ENCODE results near the gene CHFR.
"Not testable (repeated sequence)": the region's sequence is repeated elsewhere in the genome, so short reads cannot be mapped to it uniquely, and the experiment has no call there.

Gene CHFR

DNA sequence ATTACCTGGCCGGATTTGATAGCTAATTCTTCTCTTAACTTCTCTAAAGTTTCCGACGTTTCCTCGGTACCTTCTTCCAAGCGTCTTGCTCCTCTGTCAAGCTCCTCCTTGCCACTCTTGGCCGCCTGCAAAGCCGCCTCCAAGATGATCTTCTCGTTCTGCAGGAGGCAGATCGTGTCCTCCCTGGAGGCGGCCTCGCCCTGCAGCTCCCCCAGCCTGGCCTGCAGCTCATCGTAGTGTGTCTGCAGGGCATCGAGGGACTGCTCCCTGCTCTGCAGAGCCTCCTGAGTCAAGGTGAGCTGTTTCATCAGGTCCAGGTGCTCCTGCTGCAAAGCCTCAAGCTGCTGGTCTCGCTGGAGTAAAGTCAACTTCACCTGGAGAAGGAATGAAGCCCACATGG lies 91.6 kb downstream of the CHFR start:
- no peak overlapping the region for H3K27ac ChIP-seq
- H3K4me1 ChIP-seq: no peaks in the 10 kb centered on the region
- H3K9me3 ChIP-seq: no peaks in the 10 kb centered on the region
- no peaks in the 10 kb centered on the region for H3K27me3 ChIP-seq
- H3K36me3 ChIP-seq: peaks cover 69 to 94% (median 88%) of the 10 kb centered on the region in 3 donors
- DNase-seq: no peak
- intact Hi-C loops (cut with DNase I; ENCODE audit: low total_unique reads): no loop called here
- TF ChIP-seq, protein P1, sequence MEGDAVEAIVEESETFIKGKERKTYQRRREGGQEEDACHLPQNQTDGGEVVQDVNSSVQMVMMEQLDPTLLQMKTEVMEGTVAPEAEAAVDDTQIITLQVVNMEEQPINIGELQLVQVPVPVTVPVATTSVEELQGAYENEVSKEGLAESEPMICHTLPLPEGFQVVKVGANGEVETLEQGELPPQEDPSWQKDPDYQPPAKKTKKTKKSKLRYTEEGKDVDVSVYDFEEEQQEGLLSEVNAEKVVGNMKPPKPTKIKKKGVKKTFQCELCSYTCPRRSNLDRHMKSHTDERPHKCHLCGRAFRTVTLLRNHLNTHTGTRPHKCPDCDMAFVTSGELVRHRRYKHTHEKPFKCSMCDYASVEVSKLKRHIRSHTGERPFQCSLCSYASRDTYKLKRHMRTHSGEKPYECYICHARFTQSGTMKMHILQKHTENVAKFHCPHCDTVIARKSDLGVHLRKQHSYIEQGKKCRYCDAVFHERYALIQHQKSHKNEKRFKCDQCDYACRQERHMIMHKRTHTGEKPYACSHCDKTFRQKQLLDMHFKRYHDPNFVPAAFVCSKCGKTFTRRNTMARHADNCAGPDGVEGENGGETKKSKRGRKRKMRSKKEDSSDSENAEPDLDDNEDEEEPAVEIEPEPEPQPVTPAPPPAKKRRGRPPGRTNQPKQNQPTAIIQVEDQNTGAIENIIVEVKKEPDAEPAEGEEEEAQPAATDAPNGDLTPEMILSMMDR (IDR thresholded peaks at IDR 0.05): no peak
- H3K4me3 ChIP-seq: no peak overlapping the region

- H3K27me3 ChIP-seq; H3K4me1 ChIP-seq; H3K4me3 ChIP-seq; DNase-seq; intact Hi-C loops (cut with DNase I; ENCODE audit: low total_unique reads); H3K27ac ChIP-seq; H3K9me3 ChIP-seq: not testable (repeated sequence)
- H3K36me3 ChIP-seq: peaks cover 57 to 91% (median 84%) of the 10 kb centered on the region in 3 donors
Observed at GRCh38 chr12:132791940-132792339, 95.5 kb downstream of the CHFR start.

- Histone ChIP-seq H3K9me3 (no peaks in the 10 kb centered on the region), H3K27me3 (no peaks in the 10 kb centered on the region), H3K4me1 (no peaks in the 10 kb centered on the region), H3K27ac (no peak overlapping the region), H3K4me3 (no peak overlapping the region), H3K36me3 (peaks cover 56 to 91% (median 84%) of the 10 kb centered on the region in 3 donors)
- no peak for DNase-seq
- intact Hi-C loops (cut with DNase I; ENCODE audit: low total_unique reads): no loop called here
- TF ChIP-seq, protein P1 (IDR thresholded peaks at IDR 0.05): no peak
Observed at GRCh38 chr12:132789099-132789471, 98.3 kb downstream of the CHFR start.

GRCh38 chr12:132788375-132789098 lies 98.9 kb downstream of the CHFR start:
- H3K27ac ChIP-seq: no peak overlapping the region
- no peaks in the 10 kb centered on the region for H3K27me3 ChIP-seq
- TF ChIP-seq, protein P1 (IDR thresholded peaks at IDR 0.05): no peak
- no peak for DNase-seq
- no peak overlapping the region for H3K4me3 ChIP-seq
- intact Hi-C loops (cut with DNase I; ENCODE audit: low total_unique reads): no loop called here
- H3K9me3 ChIP-seq: no peaks in the 10 kb centered on the region
- no peaks in the 10 kb centered on the region for H3K4me1 ChIP-seq
- peaks cover 59 to 91% (median 82%) of the 10 kb centered on the region in 3 donors for H3K36me3 ChIP-seq

DNA sequence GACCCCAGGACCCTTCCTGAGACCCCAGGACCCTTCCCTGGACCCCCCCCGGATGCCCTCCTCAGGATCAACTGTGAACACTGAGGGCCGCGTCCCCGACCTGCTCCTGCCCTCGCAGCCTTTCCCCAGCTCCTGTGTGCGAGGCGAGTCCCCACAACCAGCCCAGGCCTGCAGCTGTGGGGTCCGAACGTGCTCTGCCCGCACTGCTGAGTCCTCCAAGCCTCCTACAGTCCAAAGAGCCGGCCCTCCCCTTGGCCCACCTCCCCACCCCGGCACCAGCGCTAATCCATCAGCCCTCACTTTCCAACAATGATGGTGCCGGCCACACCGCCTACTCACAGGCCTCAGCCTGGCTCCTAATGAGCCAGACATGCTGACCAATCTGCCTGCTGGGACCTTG lies 99.5 kb downstream of the CHFR start:
- DNase-seq: no peak
- no peak overlapping the region for H3K27ac ChIP-seq
- peaks cover 64 to 96% (median 88%) of the 10 kb centered on the region in 3 donors for H3K36me3 ChIP-seq
- H3K27me3 ChIP-seq: no peaks in the 10 kb centered on the region
- H3K4me1 ChIP-seq: no peaks in the 10 kb centered on the region
- intact Hi-C loops (cut with DNase I; ENCODE audit: low total_unique reads): no loop called here
- no peak overlapping the region for H3K4me3 ChIP-seq
- no peaks in the 10 kb centered on the region for H3K9me3 ChIP-seq
- TF ChIP-seq, protein P1 (IDR thresholded peaks at IDR 0.05): no peak

DNA sequence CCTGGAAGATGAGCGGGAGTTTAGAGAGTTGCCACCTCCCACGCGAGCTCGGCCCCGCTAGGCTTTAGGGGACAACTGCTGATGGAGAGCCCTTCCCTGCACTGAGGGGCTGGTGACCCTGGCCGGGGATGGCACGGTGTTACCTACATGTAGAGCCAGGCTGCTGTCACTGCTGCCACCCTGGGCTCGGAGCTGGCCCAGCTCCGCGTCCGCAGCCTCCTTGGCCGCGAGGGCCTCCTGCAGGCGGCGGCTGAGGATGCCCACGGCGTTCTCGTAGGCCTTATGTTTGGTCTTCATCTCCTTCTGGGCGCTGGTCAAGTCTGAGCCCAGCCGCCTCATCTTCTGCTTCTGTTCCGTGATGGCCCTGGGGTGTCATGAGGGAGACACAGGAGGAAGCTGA lies 101.2 kb downstream of the CHFR start:
- intact Hi-C loops (cut with DNase I; ENCODE audit: low total_unique reads): no loop called here
- no peak overlapping the region for H3K4me3 ChIP-seq
- no peak overlapping the region for H3K27ac ChIP-seq
- TF ChIP-seq, protein P1 (IDR thresholded peaks at IDR 0.05): no peak
- peaks cover 76 to 97% (median 92%) of the 10 kb centered on the region in 3 donors for H3K36me3 ChIP-seq
- DNase-seq: no peak
- H3K4me1 ChIP-seq: no peaks in the 10 kb centered on the region
- H3K9me3 ChIP-seq: no peaks in the 10 kb centered on the region
- H3K27me3 ChIP-seq: no peaks in the 10 kb centered on the region

Data from tibial artery (tissue), 4 donors.